Measurements from ENCODE around the gene MAP3K13. TPM values are rescaled to one million over a fixed set of nuclear protein-coding genes. Genes with fewer than 3 reads are reported as not detected.
A peak's percentile ranks its signal among the peaks of the same experiment; 100 is the strongest.

The MAP3K13 gene
- total RNA-seq, 2 experiments from 2014 or later = 11.0 to 11.3 TPM

- ChIA-PET CTCF (no interaction called here), POLR2A (interaction anchor here (1.3 to 1.4 kb wide), 2 partner anchors 10 to 11 kb away, joined by 3 to 4 read pairs; partner anchors contain the start of gene TMEM41A)
- H3K4me1 Mint-ChIP-seq = peaks cover 15% of the 10 kb centered on the region
- peaks cover 29% of the 10 kb centered on the region for H3K36me3 Mint-ChIP-seq (ENCODE audit: low read depth)
- H3K9me3 Mint-ChIP-seq = no peaks in the 10 kb centered on the region
- DNase-seq = no peak
- H3K4me3 Mint-ChIP-seq = no peak overlapping the region
- no peak overlapping the region for H3K27ac Mint-ChIP-seq
- no peaks in the 10 kb centered on the region for H3K27me3 Mint-ChIP-seq
Observed at GRCh38 chr3:185488465-185488864, 125.5 kb downstream of the MAP3K13 start.

DNA sequence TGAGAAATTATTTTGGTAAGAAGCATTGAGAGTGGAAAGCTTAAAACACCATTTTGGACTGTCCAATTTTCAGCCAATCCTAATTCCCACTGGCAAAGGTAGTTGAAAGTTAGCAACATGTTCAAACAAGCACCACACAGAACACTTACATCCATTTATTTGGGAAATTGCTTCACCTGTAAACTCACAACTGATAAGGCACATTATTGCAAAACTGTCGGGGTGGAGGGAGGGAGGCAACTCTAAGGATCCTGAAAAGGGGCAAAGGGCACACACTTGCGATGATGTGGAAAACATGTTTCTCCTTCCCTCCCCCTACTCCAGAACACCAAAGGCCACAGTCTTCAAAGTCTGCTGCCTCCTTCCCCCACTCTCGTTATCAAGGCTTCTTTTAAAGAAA is 126.5 kb downstream of the MAP3K13 start:
- Mint-ChIP-seq H3K36me3 (ENCODE audit: low read depth) (peaks cover 37% of the 10 kb centered on the region), H3K9me3 (no peaks in the 10 kb centered on the region), H3K4me3 (no peak overlapping the region), H3K27me3 (no peaks in the 10 kb centered on the region), H3K4me1 (peaks cover 19% of the 10 kb centered on the region), H3K27ac (no peak overlapping the region)
- CTCF ChIA-PET = interaction anchor here (0.8 kb wide), 1 partner anchor 10 kb away, joined by 3 read pairs; no protein-coding TSS in a partner anchor
- DNase-seq = no peak
- POLR2A ChIA-PET = interaction anchor here (1.3 to 1.4 kb wide), 2 partner anchors 10 to 11 kb away, joined by 3 to 4 read pairs; partner anchors contain the start of gene TMEM41A

GRCh38 chr3:185490241-185490640 is 127.3 kb downstream of the MAP3K13 start:
- H3K36me3 Mint-ChIP-seq (ENCODE audit: low read depth) = peaks cover 42% of the 10 kb centered on the region
- H3K27me3 Mint-ChIP-seq = no peaks in the 10 kb centered on the region
- no peak overlapping the region for H3K4me3 Mint-ChIP-seq
- no peak overlapping the region for H3K27ac Mint-ChIP-seq
- no peaks in the 10 kb centered on the region for H3K9me3 Mint-ChIP-seq
- DNase-seq = no peak
- ChIA-PET CTCF (no interaction called here), POLR2A (no interaction called here)
- peaks cover 19% of the 10 kb centered on the region for H3K4me1 Mint-ChIP-seq

- Mint-ChIP-seq H3K27ac (peak within 1 kb of the TSS; percentile 82), H3K4me3 (peak within 1 kb of the TSS; percentile 83), H3K9me3 (no peaks in the 10 kb centered on the region), H3K27me3 (peaks cover 5% of the 10 kb centered on the region), H3K4me1 (peaks cover 21% of the 10 kb centered on the region), H3K36me3 (ENCODE audit: low read depth) (peaks cover 23% of the 10 kb centered on the region)
- CTCF ChIA-PET = interaction anchor here (1.1 kb wide), 1 partner anchor 60 kb away, joined by 5 read pairs; no protein-coding TSS in a partner anchor
- POLR2A ChIA-PET = interaction anchor here (0.7 to 1.8 kb wide), 7 partner anchors 10 to 87 kb away, joined by 3 to 17 read pairs (median 4); partner anchors contain the start of gene SENP2
- DNase-seq = peak; percentile 92
Observed at GRCh38 chr3:185498503-185499396, 135.8 kb downstream of the MAP3K13 start, which contains the start of gene TMEM41A. Gene TMEM41A (minus strand): TSS chr3:185499035. CDS start chr3:185498961, 74 bp downstream.

- H3K36me3 Mint-ChIP-seq (ENCODE audit: low read depth) = peaks cover 2% of the 10 kb centered on the region
- POLR2A ChIA-PET = no interaction called here
- peaks cover 5% of the 10 kb centered on the region for H3K27me3 Mint-ChIP-seq
- H3K4me1 Mint-ChIP-seq = peaks cover 3% of the 10 kb centered on the region
- no peak for DNase-seq
- H3K27ac Mint-ChIP-seq = no peak overlapping the region
- H3K4me3 Mint-ChIP-seq = no peak overlapping the region
- CTCF ChIA-PET = no interaction called here
- H3K9me3 Mint-ChIP-seq = no peaks in the 10 kb centered on the region
Observed at GRCh38 chr3:185502987-185503386, 140.1 kb downstream of the MAP3K13 start.

GRCh38 chr3:185503521-185503920 is 140.6 kb downstream of the MAP3K13 start:
- Mint-ChIP-seq H3K36me3 (ENCODE audit: low read depth) (no peaks in the 10 kb centered on the region), H3K4me1 (peaks cover 3% of the 10 kb centered on the region), H3K27me3 (peaks cover 5% of the 10 kb centered on the region), H3K4me3 (no peak overlapping the region), H3K27ac (no peak overlapping the region), H3K9me3 (no peaks in the 10 kb centered on the region)
- ChIA-PET POLR2A (no interaction called here), CTCF (no interaction called here)
- no peak for DNase-seq

DNA sequence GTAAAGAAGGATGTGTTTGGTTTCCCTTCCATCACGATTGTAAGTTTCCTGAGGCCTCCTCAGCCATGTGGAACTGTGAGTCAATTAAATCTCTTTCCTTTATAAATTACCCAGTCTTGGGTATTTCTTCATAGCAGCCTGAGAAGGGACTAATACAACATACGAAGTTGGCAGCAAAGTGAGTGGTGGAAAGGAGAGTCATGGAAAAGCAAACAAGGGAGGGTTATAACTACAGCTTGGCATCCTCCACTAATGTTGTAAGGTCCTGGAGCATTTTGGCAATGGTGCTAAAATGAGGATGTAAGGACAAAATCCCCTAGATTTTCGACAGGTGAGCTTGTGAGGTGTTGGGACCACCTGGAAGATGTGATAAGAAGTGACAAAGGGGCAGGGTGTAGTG is 141.7 kb downstream of the MAP3K13 start:
- Mint-ChIP-seq H3K4me3 (no peak overlapping the region), H3K36me3 (ENCODE audit: low read depth) (no peaks in the 10 kb centered on the region)

DNA sequence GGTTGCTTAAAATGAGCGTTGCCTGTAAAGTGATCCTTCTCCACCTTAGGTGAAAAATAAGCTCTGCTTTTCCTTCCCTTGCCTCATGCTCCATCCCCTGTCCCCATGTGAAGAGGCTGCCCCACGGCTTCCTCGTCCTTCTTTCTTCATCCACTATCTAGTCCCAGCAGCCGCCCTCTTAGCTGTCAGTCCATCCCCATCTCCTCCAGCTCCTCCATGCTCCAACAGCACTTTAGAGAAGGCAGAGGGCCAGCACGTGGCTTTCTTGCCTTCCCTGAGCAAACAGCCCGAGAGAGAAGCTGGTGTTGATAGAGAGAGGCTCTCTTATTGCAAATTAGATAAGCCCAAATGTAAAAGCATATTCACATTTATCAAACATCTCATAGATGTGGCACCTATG is 144.9 kb downstream of the MAP3K13 start:
- Mint-ChIP-seq H3K36me3 (ENCODE audit: low read depth) (no peaks in the 10 kb centered on the region), H3K27ac (no peak overlapping the region), H3K9me3 (no peaks in the 10 kb centered on the region), H3K4me1 (no peaks in the 10 kb centered on the region), H3K27me3 (peaks cover 2% of the 10 kb centered on the region), H3K4me3 (no peak overlapping the region)
- POLR2A ChIA-PET = no interaction called here
- CTCF ChIA-PET = interaction anchor here (1.8 kb wide), 1 partner anchor 51 kb away, joined by 4 read pairs; no protein-coding TSS in a partner anchor
- DNase-seq = no peak

More for the DNA sequence above, 141.7 kb downstream of the MAP3K13 start:
- Mint-ChIP-seq H3K4me1 (no peaks in the 10 kb centered on the region), H3K9me3 (no peaks in the 10 kb centered on the region), H3K27me3 (peaks cover 5% of the 10 kb centered on the region), H3K27ac (no peak overlapping the region)
- ChIA-PET POLR2A (no interaction called here), CTCF (no interaction called here)
- no peak for DNase-seq

DNA sequence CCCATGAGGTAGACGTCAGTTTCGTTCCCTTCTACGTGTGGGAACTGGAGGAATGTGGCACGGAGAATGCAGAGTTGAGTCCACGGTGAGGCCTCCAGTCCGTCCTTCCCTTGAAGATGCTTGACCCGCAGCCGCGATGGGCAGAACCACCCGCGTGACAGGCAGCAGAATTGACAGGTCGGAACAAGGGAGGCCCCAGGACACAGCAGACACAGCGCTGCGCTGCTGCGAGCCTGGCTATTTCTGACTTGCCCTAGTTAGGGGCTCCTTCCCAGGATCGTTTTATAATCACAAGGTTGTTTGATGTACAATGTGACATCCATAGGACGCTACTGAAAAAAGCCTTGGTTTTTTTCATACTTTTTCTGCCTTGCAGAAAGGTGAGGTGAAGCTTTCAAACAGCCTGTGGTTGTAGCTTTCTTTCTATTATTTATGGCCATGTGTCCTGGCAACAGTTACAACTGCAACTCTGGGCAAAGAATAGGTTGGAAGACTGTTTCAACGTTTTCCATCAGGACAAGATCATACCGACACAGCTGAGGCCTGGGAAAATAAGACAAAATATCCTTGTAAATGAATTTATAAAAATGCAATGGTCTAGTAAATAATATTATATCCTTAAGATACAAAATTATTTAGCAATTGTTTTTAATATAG is 145.5 kb downstream of the MAP3K13 start:
- no peak overlapping the region for H3K27ac Mint-ChIP-seq
- no peaks in the 10 kb centered on the region for H3K36me3 Mint-ChIP-seq (ENCODE audit: low read depth)
- DNase-seq = no peak
- no peaks in the 10 kb centered on the region for H3K4me1 Mint-ChIP-seq
- H3K4me3 Mint-ChIP-seq = no peak overlapping the region
- H3K9me3 Mint-ChIP-seq = no peaks in the 10 kb centered on the region
- POLR2A ChIA-PET = no interaction called here
- CTCF ChIA-PET = interaction anchor here (1.8 kb wide), 1 partner anchor 50 kb away, joined by 4 read pairs; no protein-coding TSS in a partner anchor
- H3K27me3 Mint-ChIP-seq = peaks cover 4% of the 10 kb centered on the region

- no peak for DNase-seq
- H3K9me3 Mint-ChIP-seq = no peaks in the 10 kb centered on the region
- no peaks in the 10 kb centered on the region for H3K4me1 Mint-ChIP-seq
- H3K27me3 Mint-ChIP-seq = peaks cover 17% of the 10 kb centered on the region
- no peak overlapping the region for H3K4me3 Mint-ChIP-seq
- CTCF ChIA-PET = interaction anchor here (1.0 kb wide), 1 partner anchor 10 kb away, joined by 3 read pairs; no protein-coding TSS in a partner anchor
- no peaks in the 10 kb centered on the region for H3K36me3 Mint-ChIP-seq (ENCODE audit: low read depth)
- POLR2A ChIA-PET = no interaction called here
- no peak overlapping the region for H3K27ac Mint-ChIP-seq
Observed at GRCh38 chr3:185511711-185512110, 148.8 kb downstream of the MAP3K13 start.

- Mint-ChIP-seq H3K9me3 (no peaks in the 10 kb centered on the region), H3K4me3 (no peak overlapping the region), H3K27me3 (peaks cover 26% of the 10 kb centered on the region), H3K36me3 (ENCODE audit: low read depth) (no peaks in the 10 kb centered on the region), H3K4me1 (no peaks in the 10 kb centered on the region), H3K27ac (no peak overlapping the region)
- CTCF ChIA-PET = no interaction called here
- POLR2A ChIA-PET = no interaction called here
- no peak for DNase-seq
Observed at GRCh38 chr3:185517387-185518130, 154.6 kb downstream of the MAP3K13 start.

DNA sequence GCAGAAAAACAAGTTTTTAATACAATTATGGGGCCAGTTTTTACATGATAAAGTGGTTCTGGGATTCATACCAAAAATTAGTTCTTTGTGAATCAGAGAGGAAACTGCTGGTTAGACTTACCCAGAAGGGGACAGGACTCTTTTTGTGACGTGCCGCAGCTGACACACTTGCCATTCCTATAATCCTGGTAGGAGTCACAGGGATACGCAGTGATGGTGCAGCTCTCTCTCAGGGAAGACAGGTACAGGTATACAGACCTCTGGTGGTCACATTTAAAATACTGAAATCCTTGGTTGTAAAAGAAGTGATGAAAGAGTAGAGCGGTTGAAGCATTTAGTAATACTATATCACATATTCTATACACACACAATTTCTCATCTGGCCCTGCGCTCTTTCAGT is 156.1 kb downstream of the MAP3K13 start:
- POLR2A ChIA-PET = no interaction called here
- CTCF ChIA-PET = no interaction called here
- H3K4me3 Mint-ChIP-seq = no peak overlapping the region
- no peaks in the 10 kb centered on the region for H3K4me1 Mint-ChIP-seq
- DNase-seq = no peak
- no peaks in the 10 kb centered on the region for H3K9me3 Mint-ChIP-seq
- no peaks in the 10 kb centered on the region for H3K36me3 Mint-ChIP-seq (ENCODE audit: low read depth)
- no peak overlapping the region for H3K27ac Mint-ChIP-seq
- peaks cover 19% of the 10 kb centered on the region for H3K27me3 Mint-ChIP-seq

Data from activated CD4-positive, alpha-beta memory T cell treated with anti-CD3 and anti-CD28 coated beads, Interleukin-2, amount 10 ng/mL, durations not matched to agents 7 days and 5 days (primary cell).